Stromal cell of bone marrow (primary cell): ENCODE results near the gene DNAH1.

Source experiments
- DNase-seq: peaks from one replicate; pipeline ENCODE4 v3.0.0-alpha.2; 2012; ENCODE audit warnings: low read depth

The DNAH1 gene

GRCh38 chr3:52435246-52436101 is 119.4 kb downstream of the DNAH1 start:
- DNase-seq, result no peak

- DNase-seq, result no peak
Measured at GRCh38 chr3:52436500-52437149, 120.5 kb downstream of the DNAH1 start.

GRCh38 chr3:52437326-52438103 is 121.4 kb downstream of the DNAH1 start:
- no peak for DNase-seq

- DNase-seq, result no peak
Measured at GRCh38 chr3:52438104-52438376, 121.9 kb downstream of the DNAH1 start.

- no peak for DNase-seq
Measured at GRCh38 chr3:52438579-52439425, 122.7 kb downstream of the DNAH1 start.

- no peak for DNase-seq
Measured at GRCh38 chr3:52439426-52440248, 123.5 kb downstream of the DNAH1 start.

GRCh38 chr3:52440249-52440551 is 124.1 kb downstream of the DNAH1 start:
- DNase-seq, result no peak

- no peak for DNase-seq
Measured at GRCh38 chr3:52440671-52441070, 124.6 kb downstream of the DNAH1 start.

- DNase-seq, result no peak
Measured at GRCh38 chr3:52441091-52441771, 125.1 kb downstream of the DNAH1 start.

- DNase-seq, result no peak
Measured at GRCh38 chr3:52441772-52442332, 125.7 kb downstream of the DNAH1 start.

GRCh38 chr3:52442409-52443267 is 126.5 kb downstream of the DNAH1 start:
- DNase-seq, result no peak

GRCh38 chr3:52443268-52443610 is 127.1 kb downstream of the DNAH1 start:
- no peak for DNase-seq

- DNase-seq, result no peak
Measured at GRCh38 chr3:52443791-52444687, 127.9 kb downstream of the DNAH1 start.

GRCh38 chr3:52444860-52445793 is 129.0 kb downstream of the DNAH1 start, which contains the start of gene SEMA3G:
TSS of gene SEMA3G (minus strand) at chr3:52445103. CDS start at chr3:52445027, 76 bp downstream.
- DNase-seq, result peak; percentile 25

GRCh38 chr3:52446042-52446441 is 129.9 kb downstream of the DNAH1 start:
- no peak for DNase-seq

GRCh38 chr3:52446631-52447511 is 130.8 kb downstream of the DNAH1 start:
- peak; percentile 21 for DNase-seq
